ENCODE data around the gene HS6ST3. TPM values are rescaled to one million over a fixed set of nuclear protein-coding genes. Genes with fewer than 3 reads are reported as not detected.

HS6ST3 gene
- total RNA-seq, 1 donor, result not detected

DNA sequence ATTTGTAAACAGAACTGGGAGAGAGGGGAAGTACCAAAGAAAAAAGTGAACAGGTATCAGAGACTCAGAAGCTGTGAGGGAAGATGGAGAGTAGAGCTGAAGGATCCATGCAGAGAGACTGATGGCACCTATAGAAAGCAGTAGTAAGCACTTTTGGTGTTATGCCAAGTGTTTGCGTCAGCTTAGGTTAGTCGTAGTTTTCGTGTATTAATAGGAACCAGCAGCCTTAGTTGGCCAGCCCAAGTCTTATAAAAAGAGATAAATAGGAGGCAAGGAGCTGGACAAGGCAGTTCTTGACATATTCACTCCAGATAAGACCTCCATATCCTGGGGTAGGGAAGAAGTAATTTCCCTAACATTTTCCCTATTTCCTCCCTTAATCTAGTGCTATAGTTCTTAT, 690.2 kb downstream of the HS6ST3 start:
- TF ChIP-seq, protein P1, sequence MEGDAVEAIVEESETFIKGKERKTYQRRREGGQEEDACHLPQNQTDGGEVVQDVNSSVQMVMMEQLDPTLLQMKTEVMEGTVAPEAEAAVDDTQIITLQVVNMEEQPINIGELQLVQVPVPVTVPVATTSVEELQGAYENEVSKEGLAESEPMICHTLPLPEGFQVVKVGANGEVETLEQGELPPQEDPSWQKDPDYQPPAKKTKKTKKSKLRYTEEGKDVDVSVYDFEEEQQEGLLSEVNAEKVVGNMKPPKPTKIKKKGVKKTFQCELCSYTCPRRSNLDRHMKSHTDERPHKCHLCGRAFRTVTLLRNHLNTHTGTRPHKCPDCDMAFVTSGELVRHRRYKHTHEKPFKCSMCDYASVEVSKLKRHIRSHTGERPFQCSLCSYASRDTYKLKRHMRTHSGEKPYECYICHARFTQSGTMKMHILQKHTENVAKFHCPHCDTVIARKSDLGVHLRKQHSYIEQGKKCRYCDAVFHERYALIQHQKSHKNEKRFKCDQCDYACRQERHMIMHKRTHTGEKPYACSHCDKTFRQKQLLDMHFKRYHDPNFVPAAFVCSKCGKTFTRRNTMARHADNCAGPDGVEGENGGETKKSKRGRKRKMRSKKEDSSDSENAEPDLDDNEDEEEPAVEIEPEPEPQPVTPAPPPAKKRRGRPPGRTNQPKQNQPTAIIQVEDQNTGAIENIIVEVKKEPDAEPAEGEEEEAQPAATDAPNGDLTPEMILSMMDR (IDR thresholded peaks at IDR 0.05; ENCODE audit: insufficient read depth, low read depth, low read length), result no peak
- H3K4me3 ChIP-seq (ENCODE audit: low read depth, low read length), result no peak overlapping the region
- DNase-seq (ENCODE audit: low read depth), result no peak

DNA sequence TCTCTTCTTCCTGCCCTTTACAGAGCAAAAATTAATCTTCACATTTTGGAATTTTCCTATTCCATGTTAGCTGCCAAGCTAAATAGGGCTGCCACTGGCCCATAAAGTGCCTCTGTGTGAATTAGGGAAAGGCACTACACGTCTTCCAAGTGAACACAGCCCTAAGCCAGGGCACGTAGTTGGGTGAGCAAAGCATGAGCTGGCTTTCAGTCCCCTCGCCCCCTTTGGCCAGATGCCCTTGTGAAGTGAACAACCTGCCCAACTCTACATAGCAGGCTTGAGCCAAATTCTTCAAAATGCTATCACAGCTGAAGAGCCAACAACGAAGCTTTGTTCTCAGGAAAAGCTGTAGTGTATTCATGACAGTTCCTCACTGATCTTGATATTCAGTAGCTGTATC, 691.2 kb downstream of the HS6ST3 start:
- DNase-seq (ENCODE audit: low read depth), result no peak
- TF ChIP-seq, protein P1 (IDR thresholded peaks at IDR 0.05; ENCODE audit: insufficient read depth, low read depth, low read length), result no peak
- no peak overlapping the region for H3K4me3 ChIP-seq (ENCODE audit: low read depth, low read length)

DNA sequence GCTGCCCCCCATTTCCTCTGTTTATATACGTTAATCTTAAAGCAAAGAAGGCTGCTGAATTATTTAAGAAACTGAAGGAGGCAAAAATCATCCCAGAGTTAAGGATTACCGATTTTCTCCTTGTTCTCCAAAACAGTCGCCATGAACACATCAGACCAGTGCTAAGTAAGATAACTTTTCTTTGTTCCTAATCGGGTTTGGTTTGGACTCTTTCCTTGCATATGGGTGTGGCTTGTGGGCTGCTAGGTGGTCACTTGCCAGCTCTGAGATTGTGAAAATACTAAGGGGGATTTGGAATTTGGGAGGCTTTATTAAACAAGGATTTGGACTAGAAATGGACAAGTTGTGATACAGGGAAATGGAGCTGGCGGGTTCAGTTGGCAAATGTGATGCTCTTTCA, 692.3 kb downstream of the HS6ST3 start:
- no peak for DNase-seq (ENCODE audit: low read depth)
- TF ChIP-seq, protein P1 (IDR thresholded peaks at IDR 0.05; ENCODE audit: insufficient read depth, low read depth, low read length), result no peak
- H3K4me3 ChIP-seq (ENCODE audit: low read depth, low read length), result no peak overlapping the region

DNA sequence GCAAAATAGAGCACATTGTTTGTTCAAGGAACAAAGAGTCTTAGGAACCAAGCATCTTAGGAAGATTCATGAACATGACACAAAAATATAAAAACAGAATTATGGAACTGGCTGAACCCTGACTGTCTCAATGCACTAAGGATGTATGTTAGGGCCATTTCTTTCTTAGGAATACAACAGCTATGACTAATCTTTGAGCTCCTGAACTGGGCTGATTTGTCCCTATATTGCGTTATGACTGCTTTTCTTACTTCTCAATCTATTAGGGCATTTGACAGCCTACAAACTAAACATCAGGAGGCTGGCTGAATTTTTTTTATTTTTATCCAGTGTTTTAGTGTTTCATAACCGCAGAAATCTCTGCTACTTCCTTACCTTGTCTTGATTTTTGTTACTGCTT, 693.1 kb downstream of the HS6ST3 start:
- TF ChIP-seq, protein P1 (IDR thresholded peaks at IDR 0.05; ENCODE audit: insufficient read depth, low read depth, low read length), result no peak
- H3K4me3 ChIP-seq (ENCODE audit: low read depth, low read length), result no peak overlapping the region
- no peak for DNase-seq (ENCODE audit: low read depth)

DNA sequence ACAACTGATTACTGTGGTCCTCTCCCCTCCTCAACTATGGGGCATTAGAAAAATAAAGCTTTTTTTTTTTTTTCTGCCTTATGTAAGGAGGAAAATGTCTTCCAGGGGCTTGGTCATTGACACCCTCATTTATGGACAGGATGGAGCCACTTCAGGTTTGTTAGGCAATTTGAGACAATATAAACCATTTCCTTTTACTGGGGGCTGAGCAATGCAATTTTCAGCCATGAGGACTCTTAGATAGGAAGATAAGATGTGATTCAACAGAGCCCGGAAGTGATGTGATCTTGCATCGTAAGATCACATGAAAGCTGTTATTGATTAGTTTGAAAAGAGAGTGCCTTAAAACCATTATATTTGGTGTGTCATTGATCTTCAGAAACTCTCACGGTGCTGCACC, 693.6 kb downstream of the HS6ST3 start:
- TF ChIP-seq, protein P1 (IDR thresholded peaks at IDR 0.05; ENCODE audit: insufficient read depth, low read depth, low read length), result no peak
- H3K4me3 ChIP-seq (ENCODE audit: low read depth, low read length), result no peak overlapping the region
- no peak for DNase-seq (ENCODE audit: low read depth)

DNA sequence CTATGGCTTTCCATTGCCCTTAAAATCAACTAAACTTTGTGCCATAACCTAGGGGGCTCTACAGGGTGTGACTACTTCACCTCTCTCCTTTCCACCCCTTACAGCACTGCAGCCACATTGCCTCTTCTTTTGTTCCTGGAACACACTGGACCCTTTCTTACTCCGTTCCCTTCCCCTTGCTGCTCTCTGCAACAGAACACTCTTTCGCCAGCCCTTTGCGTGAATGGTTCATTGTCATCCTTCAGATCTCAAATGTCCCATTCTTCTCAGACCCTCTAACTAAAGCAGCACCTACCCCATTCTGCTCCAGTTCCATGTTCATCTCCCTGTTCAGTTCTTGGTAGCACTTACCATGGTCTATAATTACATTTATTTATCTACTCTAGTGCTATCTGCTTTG, 696.1 kb downstream of the HS6ST3 start:
- no peak for DNase-seq (ENCODE audit: low read depth)
- TF ChIP-seq, protein P1 (IDR thresholded peaks at IDR 0.05; ENCODE audit: insufficient read depth, low read depth, low read length), result no peak
- H3K4me3 ChIP-seq (ENCODE audit: low read depth, low read length), result no peak overlapping the region

DNA sequence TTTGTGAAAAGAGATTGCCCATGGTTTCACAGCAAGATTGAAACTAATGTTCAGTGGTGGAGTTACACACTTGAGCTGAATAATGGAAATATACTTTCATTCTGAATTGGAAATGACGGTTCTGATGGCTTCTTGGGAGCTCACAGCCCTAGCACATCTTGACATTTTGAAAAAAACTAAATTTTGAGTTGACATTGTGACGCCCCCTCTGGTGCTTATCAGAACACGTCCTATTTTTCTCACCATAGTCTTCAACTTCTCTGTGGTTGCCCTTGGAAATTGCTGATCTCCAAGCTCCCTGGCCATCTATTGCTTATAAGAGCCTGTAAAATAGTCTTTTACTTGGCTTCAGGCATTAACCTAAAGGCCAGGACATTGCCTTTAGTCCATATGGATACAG, 702.3 kb downstream of the HS6ST3 start:
- DNase-seq (ENCODE audit: low read depth), result no peak
- TF ChIP-seq, protein P1 (IDR thresholded peaks at IDR 0.05; ENCODE audit: insufficient read depth, low read depth, low read length), result no peak
- no peak overlapping the region for H3K4me3 ChIP-seq (ENCODE audit: low read depth, low read length)
